Transverse colon (tissue), 4 donors: ENCODE measurements around the gene RP9. TPM values are rescaled to one million over a fixed set of nuclear protein-coding genes. Genes with fewer than 3 reads are reported as not detected.
A peak's percentile ranks its signal among the peaks of the same experiment; 100 is the strongest.

ENCODE experiments used
- DNase-seq: peaks from one replicate; pipeline ENCODE4 v3.0.0-alpha.2; 2019
- H3K27ac ChIP-seq, 4 donors: fragments of 200-600 bp; sonication (generic); 2 replicates each; pipeline ENCODE4 v1.5.1; 2016 to 2018; ENCODE audit warnings: inconsistent platforms in 4 of 4
- H3K27me3 ChIP-seq: fragments of 200-600 bp; sonication (generic); 2 replicates; pipeline ENCODE4 v1.5.1; 2017; ENCODE audit warnings: inconsistent platforms
- H3K36me3 ChIP-seq, 4 donors: fragments of 200-600 bp; sonication (generic); 2 replicates each; pipeline ENCODE4 v1.5.1; 2017 to 2019; ENCODE audit warnings: inconsistent platforms in 4 of 4
- H3K4me1 ChIP-seq, 4 donors: fragments of 200-600 bp; sonication (generic); 2 replicates each; pipeline ENCODE4 v1.5.1; 2017 to 2020; ENCODE audit warnings: inconsistent platforms in 4 of 4
- H3K4me3 ChIP-seq, 4 donors: fragments of 200-600 bp; sonication (generic); 1 replicate in 1 of 4; 2 replicates in 3 of 4; pipeline versions ENCODE4 v1.5.1 to v1.6.1; 2017 to 2019; ENCODE audit warnings: inconsistent platforms in 4 of 4
- H3K9me3 ChIP-seq, 2 donors: fragments of 200-600 bp; sonication (generic); 2 replicates each; pipeline ENCODE4 v1.5.1; 2017 to 2019; ENCODE audit warnings: inconsistent platforms in 2 of 2
- EP300 ChIP-seq: sonication (generic); formaldehyde crosslinking; IDR thresholded peaks from one replicate; pipeline ENCODE4 v1.6.1; 2017; ENCODE audit warnings: antibody characterized with exemption, low read depth
- POLR2A ChIP-seq: fragments of 450-650 bp; IDR thresholded peaks from one replicate; pipeline ENCODE4 v1.6.1; 2016; ENCODE audit warnings: antibody characterized with exemption, mild to moderate bottlenecking, moderate library complexity
- POLR2AphosphoS5 ChIP-seq, 3 donors: sonication (generic); formaldehyde crosslinking; IDR thresholded peaks; one replicate each; pipeline ENCODE4 v1.6.1; 2016; ENCODE audit warnings: antibody characterized with exemption in 3 of 3
- WGBS, 2 donors: methylation state at CpG; one replicate each; pipeline ENCODE4 v1.1.5; 2018; ENCODE audit warnings: low coverage in 1 of 2; 5-methylcytosine and 5-hydroxymethylcytosine counted together
- in situ Hi-C, 4 donors: fragments of 200-750 bp; cut with MboI; loops; one replicate each; pipeline versions ENCODE4 v1.15.0 to v1.15.1; 2017; ENCODE audit warnings: low sequenced_read_pairs in 3 of 4, low pct_ligation_motif_present in 1 of 4, low pct_unique_long_range_greater_than_20kb in 1 of 4
- intact Hi-C: fragments of 100-400 bp; cut with DNase I; formaldehyde crosslinking; loops from one replicate; pipeline ENCODE4 v1.15.1; 2023; ENCODE audit warnings: low total_unique reads
- total RNA-seq, 4 donors: library from RNA; depleted of rRNA; stranded (reverse); fragments of >200 nt; gene quantifications; one replicate each; pipeline ENCODE4 v1.1.0, GENCODE V29; 2016
- TF ChIP-seq, protein P1 (sequence below), 5 experiments: fragments of 200-600 bp in 3 of 5; fragments of 450-650 bp in 2 of 5; sonication (generic) in 3 of 5; IDR thresholded peaks; 1 replicate in 2 of 5; 2 replicates in 3 of 5; pipeline ENCODE4 v1.5.1; 2016 to 2017; ENCODE audit warnings: antibody characterized with exemption in 5 of 5, inconsistent platforms in 3 of 5, mild to moderate bottlenecking in 2 of 5, moderate library complexity in 1 of 5

The RP9 gene
- total RNA-seq, 4 donors from 2014 or later: 2.0 to 55.7 (median 14.6) TPM

DNA sequence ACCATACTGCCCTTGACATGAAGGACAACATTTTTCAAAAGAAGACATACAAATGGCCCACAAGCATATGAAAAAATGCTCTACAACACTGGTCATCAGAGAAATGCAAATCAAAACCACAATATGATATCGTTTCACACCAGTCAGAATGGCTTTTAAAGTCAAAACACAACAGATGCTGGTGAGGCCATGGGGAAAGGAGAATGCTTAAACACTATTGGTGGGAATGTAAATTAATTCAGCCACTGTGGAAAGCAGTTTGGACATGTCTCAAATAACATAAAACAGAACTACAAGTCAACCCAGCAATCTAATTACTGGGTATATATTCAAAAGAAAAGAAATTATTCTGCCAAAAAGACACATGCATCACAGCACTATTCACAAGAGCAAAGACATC, 42.4 kb downstream of the RP9 start:
- H3K27ac ChIP-seq: no peak overlapping the region
- peaks cover 15 to 19% of the 10 kb centered on the region in 2 donors for H3K9me3 ChIP-seq
- no peak for DNase-seq
- peaks cover 4 to 9% (median 6%) of the 10 kb centered on the region in 4 donors for H3K4me1 ChIP-seq
- TF ChIP-seq POLR2AphosphoS5 (IDR thresholded peaks at IDR 0.05) (no peak), POLR2A (no peak), EP300 (no peak)
- TF ChIP-seq, protein P1, sequence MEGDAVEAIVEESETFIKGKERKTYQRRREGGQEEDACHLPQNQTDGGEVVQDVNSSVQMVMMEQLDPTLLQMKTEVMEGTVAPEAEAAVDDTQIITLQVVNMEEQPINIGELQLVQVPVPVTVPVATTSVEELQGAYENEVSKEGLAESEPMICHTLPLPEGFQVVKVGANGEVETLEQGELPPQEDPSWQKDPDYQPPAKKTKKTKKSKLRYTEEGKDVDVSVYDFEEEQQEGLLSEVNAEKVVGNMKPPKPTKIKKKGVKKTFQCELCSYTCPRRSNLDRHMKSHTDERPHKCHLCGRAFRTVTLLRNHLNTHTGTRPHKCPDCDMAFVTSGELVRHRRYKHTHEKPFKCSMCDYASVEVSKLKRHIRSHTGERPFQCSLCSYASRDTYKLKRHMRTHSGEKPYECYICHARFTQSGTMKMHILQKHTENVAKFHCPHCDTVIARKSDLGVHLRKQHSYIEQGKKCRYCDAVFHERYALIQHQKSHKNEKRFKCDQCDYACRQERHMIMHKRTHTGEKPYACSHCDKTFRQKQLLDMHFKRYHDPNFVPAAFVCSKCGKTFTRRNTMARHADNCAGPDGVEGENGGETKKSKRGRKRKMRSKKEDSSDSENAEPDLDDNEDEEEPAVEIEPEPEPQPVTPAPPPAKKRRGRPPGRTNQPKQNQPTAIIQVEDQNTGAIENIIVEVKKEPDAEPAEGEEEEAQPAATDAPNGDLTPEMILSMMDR (IDR thresholded peaks at IDR 0.05): no peak
- in situ Hi-C loops (no loop called here), intact Hi-C loops (no loop called here)
- no peaks in the 10 kb centered on the region for H3K27me3 ChIP-seq
- no peaks in the 10 kb centered on the region for H3K36me3 ChIP-seq
- H3K4me3 ChIP-seq: no peak overlapping the region
- WGBS, 2 donors: 64 to 78% methylated on average over 1 of the region's 1 CpG

DNA sequence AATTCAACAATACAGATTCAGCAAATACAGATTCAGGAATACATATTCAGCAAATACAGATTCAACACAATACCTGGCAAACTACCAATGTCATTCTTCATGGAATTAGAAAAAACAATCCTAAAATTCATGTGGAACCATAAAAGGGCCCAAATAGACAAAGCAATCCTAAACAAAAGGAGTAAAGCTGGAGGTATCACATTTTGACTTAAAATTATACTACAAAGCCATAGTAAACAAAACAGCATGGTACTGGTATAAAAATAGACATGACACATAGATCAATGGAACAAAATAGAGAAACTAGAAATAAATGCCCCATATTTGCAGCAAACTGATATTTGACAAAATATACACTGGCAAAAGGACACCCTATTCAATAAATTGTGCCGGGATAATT, 43.2 kb downstream of the RP9 start:
- 96 to 100% methylated on average over 1 of the region's 1 CpG for WGBS, 2 donors
- intact Hi-C loops: no loop called here
- H3K4me1 ChIP-seq: peaks cover 7 to 17% (median 10%) of the 10 kb centered on the region in 4 donors
- TF ChIP-seq EP300 (no peak), POLR2A (no peak), POLR2AphosphoS5 (IDR thresholded peaks at IDR 0.05) (no peak)
- TF ChIP-seq, protein P1 (IDR thresholded peaks at IDR 0.05): no peak
- H3K27ac ChIP-seq: no peak overlapping the region
- in situ Hi-C loops: no loop called here
- H3K27me3 ChIP-seq: no peaks in the 10 kb centered on the region
- H3K36me3 ChIP-seq: no peaks in the 10 kb centered on the region
- DNase-seq: no peak
- H3K9me3 ChIP-seq: peaks cover 15 to 19% of the 10 kb centered on the region in 2 donors
- no peak overlapping the region for H3K4me3 ChIP-seq

GRCh38 chr7:33062782-33063443, 46.3 kb downstream of the RP9 start:
- H3K36me3 ChIP-seq: no peaks in the 10 kb centered on the region
- peaks cover 5 to 13% of the 10 kb centered on the region in 2 donors for H3K9me3 ChIP-seq
- WGBS, 2 donors: 0% methylated on average over 19 of the region's 50 CpGs; no CpG with 5 or more reads in 1 of the 2 donors
- intact Hi-C loops (loop anchor here (5.0 kb wide), 1 partner anchor 171 kb away; the partner anchor contains the start of gene KBTBD2), in situ Hi-C loops (no loop called here)
- H3K4me1 ChIP-seq: peaks cover 12 to 37% (median 17%) of the 10 kb centered on the region in 4 donors
- peak overlapping the region; percentile 94 to 99 (median 96) for H3K27ac ChIP-seq
- DNase-seq: peak; percentile 95
- H3K27me3 ChIP-seq: no peaks in the 10 kb centered on the region
- no peak for TF ChIP-seq EP300
- TF ChIP-seq POLR2A: peak; percentile 47
- TF ChIP-seq POLR2AphosphoS5 (IDR thresholded peaks at IDR 0.05): peak; percentile 6 to 76 (median 64)
- TF ChIP-seq, protein P1 (IDR thresholded peaks at IDR 0.05): no peak
- peak overlapping the region; percentile 75 to 88 (median 85) for H3K4me3 ChIP-seq

- in situ Hi-C loops (no loop called here), intact Hi-C loops (loop anchor here (5.0 kb wide), 1 partner anchor 170 kb away; the partner anchor contains the start of gene KBTBD2)
- TF ChIP-seq, protein P1 (IDR thresholded peaks at IDR 0.05): peak in 1 of 5 experiments; percentile 24
- TF ChIP-seq POLR2AphosphoS5 (IDR thresholded peaks at IDR 0.05) (peak; percentile 86 to 88 (median 87)), POLR2A (peak; percentile 67), EP300 (no peak)
- Histone ChIP-seq H3K4me3 (peak within 1 kb of the TSS; percentile 75 to 88 (median 85)), H3K27ac (peak within 1 kb of the TSS; percentile 94 to 99 (median 96)), H3K9me3 (peaks cover 5 to 13% of the 10 kb centered on the region in 2 donors), H3K4me1 (peaks cover 12 to 37% (median 17%) of the 10 kb centered on the region in 4 donors), H3K36me3 (no peaks in the 10 kb centered on the region), H3K27me3 (no peaks in the 10 kb centered on the region)
- DNase-seq: peak; percentile 52
- 1% methylated on average over 59 of the region's 66 CpGs; no CpG with 5 or more reads in 1 of the 2 donors for WGBS, 2 donors
Observed at GRCh38 chr7:33062023-33062781, 47.0 kb downstream of the RP9 start, which contains the start of gene NT5C3A. Gene NT5C3A (minus strand): TSS chr7:33062776. CDS start chr7:33062705, 71 bp downstream.
